Stimulated activated CD4-positive, alpha-beta T cell treated with anti-CD3 and anti-CD28 coated beads, Interleukin-1b, Interleukin-23, amount 100 ng/mL, for 1 hour (primary cell): ENCODE results near the gene CGNL1.

Experiments
- DNase-seq, 2 donors: peaks; one replicate each; pipeline ENCODE4 v3.0.0-alpha.2; 2020; ENCODE audit warnings: low read depth in 2 of 2

The CGNL1 gene

GRCh38 chr15:57385923-57386390 lies 9.7 kb downstream of the CGNL1 start:
- DNase-seq = no peak

- DNase-seq = no peak
Observed at GRCh38 chr15:57386976-57387375, 10.7 kb downstream of the CGNL1 start.

- no peak for DNase-seq
Observed at GRCh38 chr15:57387564-57388076, 11.3 kb downstream of the CGNL1 start.

- no peak for DNase-seq
Observed at GRCh38 chr15:57388464-57388863, 12.2 kb downstream of the CGNL1 start.

- no peak for DNase-seq
Observed at GRCh38 chr15:57389991-57390390, 13.7 kb downstream of the CGNL1 start.

GRCh38 chr15:57390583-57390982 lies 14.3 kb downstream of the CGNL1 start:
- no peak for DNase-seq

- DNase-seq = no peak
Observed at GRCh38 chr15:57391537-57391936, 15.2 kb downstream of the CGNL1 start.

- no peak for DNase-seq
Observed at GRCh38 chr15:57393061-57393460, 16.8 kb downstream of the CGNL1 start.

GRCh38 chr15:57395292-57395691 lies 19.0 kb downstream of the CGNL1 start:
- DNase-seq = no peak

GRCh38 chr15:57398336-57398735 lies 22.0 kb downstream of the CGNL1 start:
- DNase-seq = no peak

GRCh38 chr15:57401546-57401945 lies 25.2 kb downstream of the CGNL1 start:
- no peak for DNase-seq

- DNase-seq = no peak
Observed at GRCh38 chr15:57403017-57403416, 26.7 kb downstream of the CGNL1 start.

- DNase-seq = no peak
Observed at GRCh38 chr15:57403566-57404325, 27.4 kb downstream of the CGNL1 start.

GRCh38 chr15:57405133-57405532 lies 28.8 kb downstream of the CGNL1 start:
- no peak for DNase-seq

GRCh38 chr15:57406062-57406772 lies 29.9 kb downstream of the CGNL1 start:
- DNase-seq = no peak

GRCh38 chr15:57410373-57410772 lies 34.1 kb downstream of the CGNL1 start:
- no peak for DNase-seq

GRCh38 chr15:57411945-57412768 lies 35.9 kb downstream of the CGNL1 start:
- no peak for DNase-seq

- DNase-seq = no peak
Observed at GRCh38 chr15:57415602-57416001, 39.3 kb downstream of the CGNL1 start.

GRCh38 chr15:57418635-57419034 lies 42.3 kb downstream of the CGNL1 start:
- DNase-seq = no peak

- no peak for DNase-seq
Observed at GRCh38 chr15:57419335-57419734, 43.0 kb downstream of the CGNL1 start.

- no peak for DNase-seq
Observed at GRCh38 chr15:57421110-57421509, 44.8 kb downstream of the CGNL1 start.

GRCh38 chr15:57421551-57421950 lies 45.2 kb downstream of the CGNL1 start:
- no peak for DNase-seq
